Keratinocyte (primary cell): ENCODE measurements around the gene PGAM2. TPM values are rescaled to one million over a fixed set of nuclear protein-coding genes. Genes with fewer than 3 reads are reported as not detected.

Experiments
- DNase-seq: peaks from one replicate; pipeline ENCODE4 v3.0.0-alpha.2; 2011; ENCODE audit warnings: low read depth, missing footprints, low spot score
- FAIRE-seq: peaks from 2 replicates; lab custom pipeline; 2011; peaks lifted over from hg19 to GRCh38; lab: Jason Lieb, UNC
- H2AFZ ChIP-seq: 2 replicates; pipeline ENCODE4 v1.6.0; 2012; ENCODE audit warnings: low read length, control low read depth, inconsistent platforms; ENCODE audit not compliant: control insufficient read depth
- H3K27ac ChIP-seq: 2 replicates; pipeline ENCODE4 v1.5.1; 2011; ENCODE audit warnings: low read length; ENCODE audit not compliant: control insufficient read depth, insufficient read depth
- H3K27me3 ChIP-seq: 3 replicates; pipeline ENCODE4 v1.6.0; 2011; ENCODE audit warnings: low read length; ENCODE audit not compliant: control insufficient read depth, insufficient read depth; ENCODE audit errors: extremely low read depth
- H3K36me3 ChIP-seq, 2 experiments: 2 replicates in 1 of 2; 3 replicates in 1 of 2; pipeline ENCODE4 v1.5.1; 2011; ENCODE audit warnings: low read length in 2 of 2, mild to moderate bottlenecking in 1 of 2; ENCODE audit not compliant: control insufficient read depth in 2 of 2, insufficient read depth in 2 of 2; ENCODE audit errors: extremely low read depth in 1 of 2
- H3K4me1 ChIP-seq: 3 replicates; pipeline ENCODE4 v1.5.1; 2011; ENCODE audit warnings: low read length; ENCODE audit not compliant: control insufficient read depth, insufficient read depth; ENCODE audit errors: extremely low read depth
- H3K4me2 ChIP-seq: 3 replicates; pipeline ENCODE4 v1.6.0; 2011; ENCODE audit warnings: low read depth, low read length; ENCODE audit not compliant: control insufficient read depth, insufficient read depth; ENCODE audit errors: extremely low read depth
- H3K4me3 ChIP-seq, 3 experiments: fragments of 200-600 bp in 1 of 3; sonication (generic) in 1 of 3; 2 replicates in 2 of 3; 3 replicates in 1 of 3; pipeline ENCODE4 v1.5.1; 2011 to 2016; ENCODE audit warnings: low read length in 3 of 3, mild to moderate bottlenecking in 3 of 3, control low read depth in 2 of 3, inconsistent platforms in 1 of 3, low read depth in 1 of 3, mixed read lengths in 1 of 3, mixed run types in 1 of 3, moderate library complexity in 1 of 3; ENCODE audit not compliant: control insufficient read depth in 2 of 3, insufficient read depth in 2 of 3; ENCODE audit errors: extremely low read depth in 1 of 3
- H3K79me2 ChIP-seq: 2 replicates; pipeline ENCODE4 v1.6.0; 2012; ENCODE audit warnings: low read length; ENCODE audit not compliant: control insufficient read depth, insufficient read depth
- H3K9ac ChIP-seq: 3 replicates; pipeline ENCODE4 v1.6.0; 2011; ENCODE audit warnings: low read length; ENCODE audit not compliant: control insufficient read depth, insufficient read depth; ENCODE audit errors: extremely low read depth
- H3K9me1 ChIP-seq: 3 replicates; pipeline ENCODE4 v1.6.0; 2011; ENCODE audit warnings: low read length; ENCODE audit not compliant: control insufficient read depth, insufficient read depth; ENCODE audit errors: extremely low read depth
- H3K9me3 ChIP-seq: 2 replicates; pipeline ENCODE4 v1.5.1; 2012; ENCODE audit warnings: low read depth, low read length; ENCODE audit not compliant: control insufficient read depth
- H4K20me1 ChIP-seq: 3 replicates; pipeline ENCODE4 v1.6.0; 2011; ENCODE audit warnings: low read length; ENCODE audit not compliant: control insufficient read depth, insufficient read depth; ENCODE audit errors: extremely low read depth
- EZH2 ChIP-seq: IDR thresholded peaks from one replicate; pipeline ENCODE4 v1.6.1; 2012; ENCODE audit warnings: inconsistent platforms, mild to moderate bottlenecking, low read length, moderate library complexity
- dilution Hi-C: fragments of 300-500 bp; cut with MboI; formaldehyde crosslinking; loops from one replicate; pipeline ENCODE4 v1.7.0; 2020; ENCODE audit warnings: low sequenced_read_pairs; ENCODE audit not compliant: extremely low pct_ligation_motif_present
- polyA plus RNA-seq, 5 experiments: library from polyadenylated mRNA; depleted of rRNA in 3 of 5; stranded (reverse) in 3 of 5; stranded (forward) in 1 of 5; unstranded in 1 of 5; fragments of >200 nt; gene quantifications; 1 replicate in 1 of 5; 2 replicates in 3 of 5; 3 replicates in 1 of 5; pipeline versions ENCODE4 v1.2.1 to v1.2.3, GENCODE V29; 2011 to 2012; ENCODE audit warnings: missing spikeins in 2 of 5, low read depth in 1 of 5, low replicate concordance in 1 of 5
- TF ChIP-seq, protein P1 (sequence below), 3 experiments: IDR thresholded peaks in 1 of 3; conservative IDR thresholded peaks in 1 of 3; optimal IDR thresholded peaks in 1 of 3; 2 replicates in 2 of 3; 3 replicates in 1 of 3; pipeline versions ENCODE3 to v1.5.1; 2011; ENCODE audit warnings: low read length in 3 of 3, mild to moderate bottlenecking in 3 of 3, moderate library complexity in 2 of 3, control low read depth in 1 of 3, inconsistent platforms in 1 of 3; ENCODE audit not compliant: insufficient read depth in 2 of 3; ENCODE audit errors: extremely low read depth in 1 of 3

Gene PGAM2
- polyA plus RNA-seq, 1 donor (not counting 4 experiments of a cell fraction or from before 2014, with no cell fraction given) = not detected

DNA sequence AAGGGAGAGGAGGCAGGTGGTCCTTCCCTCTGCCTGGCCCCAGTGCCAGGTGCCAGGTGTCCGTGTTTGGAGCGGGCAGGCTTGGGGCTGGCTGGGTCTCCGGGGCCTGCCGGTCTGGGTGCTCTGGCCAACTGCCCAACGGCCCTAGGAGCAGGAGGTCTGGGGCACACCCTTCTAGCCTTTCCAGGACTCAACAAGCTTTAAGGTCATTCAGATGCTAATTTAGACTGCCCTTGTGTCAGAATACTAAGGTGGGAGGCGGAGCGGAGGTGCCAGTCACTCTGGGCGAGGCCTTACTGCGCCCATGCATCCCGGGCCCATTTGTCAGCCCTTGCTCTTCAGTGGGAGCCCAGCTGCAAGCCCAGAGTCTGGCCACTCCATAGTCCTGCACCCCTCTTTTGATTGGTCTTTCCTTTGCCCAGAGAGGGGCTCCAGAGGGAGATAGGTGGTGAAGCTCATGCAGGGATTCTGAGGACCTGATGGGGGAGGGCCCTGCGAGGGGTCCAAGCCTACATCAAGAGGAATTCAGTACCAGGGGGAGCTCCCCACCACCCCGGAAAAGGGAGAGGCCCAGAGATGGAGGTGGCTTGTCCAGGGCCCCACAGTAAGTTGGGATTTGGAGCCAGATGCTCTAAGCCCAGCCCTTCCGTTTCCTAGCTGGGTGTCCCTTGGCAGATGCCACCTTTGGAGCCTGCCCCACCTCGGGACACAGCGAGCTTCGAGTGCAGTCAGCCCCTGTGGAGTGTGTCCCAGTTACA lies 1.3 kb downstream of the PGAM2 start:
- peaks cover 27 to 31% of the 10 kb centered on the region in 2 experiments for H3K36me3 ChIP-seq
- no peaks in the 10 kb centered on the region for H3K9me1 ChIP-seq
- FAIRE-seq = no peak
- H3K4me1 ChIP-seq = no peaks in the 10 kb centered on the region
- H3K27me3 ChIP-seq = no peaks in the 10 kb centered on the region
- dilution Hi-C loops = no loop called here
- no peak for TF ChIP-seq EZH2
- TF ChIP-seq, protein P1, sequence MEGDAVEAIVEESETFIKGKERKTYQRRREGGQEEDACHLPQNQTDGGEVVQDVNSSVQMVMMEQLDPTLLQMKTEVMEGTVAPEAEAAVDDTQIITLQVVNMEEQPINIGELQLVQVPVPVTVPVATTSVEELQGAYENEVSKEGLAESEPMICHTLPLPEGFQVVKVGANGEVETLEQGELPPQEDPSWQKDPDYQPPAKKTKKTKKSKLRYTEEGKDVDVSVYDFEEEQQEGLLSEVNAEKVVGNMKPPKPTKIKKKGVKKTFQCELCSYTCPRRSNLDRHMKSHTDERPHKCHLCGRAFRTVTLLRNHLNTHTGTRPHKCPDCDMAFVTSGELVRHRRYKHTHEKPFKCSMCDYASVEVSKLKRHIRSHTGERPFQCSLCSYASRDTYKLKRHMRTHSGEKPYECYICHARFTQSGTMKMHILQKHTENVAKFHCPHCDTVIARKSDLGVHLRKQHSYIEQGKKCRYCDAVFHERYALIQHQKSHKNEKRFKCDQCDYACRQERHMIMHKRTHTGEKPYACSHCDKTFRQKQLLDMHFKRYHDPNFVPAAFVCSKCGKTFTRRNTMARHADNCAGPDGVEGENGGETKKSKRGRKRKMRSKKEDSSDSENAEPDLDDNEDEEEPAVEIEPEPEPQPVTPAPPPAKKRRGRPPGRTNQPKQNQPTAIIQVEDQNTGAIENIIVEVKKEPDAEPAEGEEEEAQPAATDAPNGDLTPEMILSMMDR (optimal IDR thresholded peaks at IDR 0.05 in 1 of 3, IDR thresholded peaks at IDR 0.05 in 1 of 3, conservative IDR thresholded peaks at IDR 0.05 in 1 of 3; ENCODE audit: extremely low read depth in 1 of 3, insufficient read depth in 2 of 3, low read length in 3 of 3) = no peak
- DNase-seq = no peak
- peaks cover 2% of the 10 kb centered on the region for H4K20me1 ChIP-seq
- no peaks in the 10 kb centered on the region for H3K9me3 ChIP-seq
- H3K4me2 ChIP-seq = no peak overlapping the region
- H3K9ac ChIP-seq = no peak overlapping the region
- H3K4me3 ChIP-seq = no peak overlapping the region
- no peaks in the 10 kb centered on the region for H3K79me2 ChIP-seq
- H3K27ac ChIP-seq = no peak overlapping the region
- no peak overlapping the region for H2AFZ ChIP-seq

DNA sequence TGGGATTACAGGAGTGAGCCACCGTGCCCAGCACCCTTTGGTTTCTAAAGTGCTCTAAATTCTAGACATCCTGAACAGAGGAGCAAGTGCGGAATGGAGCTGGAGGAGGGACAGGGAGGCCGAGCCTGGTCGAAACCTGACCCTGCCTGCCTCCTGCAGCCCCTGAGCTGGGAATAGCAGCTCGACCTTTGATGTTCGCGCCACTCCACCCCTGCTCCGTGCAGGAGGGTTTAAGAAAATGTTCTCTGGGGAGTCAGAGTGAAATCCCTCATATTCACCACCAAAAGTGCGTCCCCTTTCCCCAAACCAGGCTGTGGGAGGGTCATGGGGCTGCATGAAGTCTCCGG lies 1.8 kb downstream of the PGAM2 start:
- no peaks in the 10 kb centered on the region for H3K27me3 ChIP-seq
- DNase-seq = no peak
- TF ChIP-seq, protein P1 (optimal IDR thresholded peaks at IDR 0.05 in 1 of 3, IDR thresholded peaks at IDR 0.05 in 1 of 3, conservative IDR thresholded peaks at IDR 0.05 in 1 of 3; ENCODE audit: extremely low read depth in 1 of 3, insufficient read depth in 2 of 3, low read length in 3 of 3) = no peak
- TF ChIP-seq EZH2 = no peak
- no peak overlapping the region for H3K4me2 ChIP-seq
- H3K9me1 ChIP-seq = no peaks in the 10 kb centered on the region
- no peak overlapping the region for H3K27ac ChIP-seq
- FAIRE-seq = no peak
- H3K4me3 ChIP-seq = no peak overlapping the region
- H3K9me3 ChIP-seq = no peaks in the 10 kb centered on the region
- no peak overlapping the region for H3K9ac ChIP-seq
- dilution Hi-C loops = no loop called here
- H3K36me3 ChIP-seq = peaks cover 32 to 36% of the 10 kb centered on the region in 2 experiments
- H3K4me1 ChIP-seq = no peaks in the 10 kb centered on the region
- peaks cover 2% of the 10 kb centered on the region for H4K20me1 ChIP-seq
- no peaks in the 10 kb centered on the region for H3K79me2 ChIP-seq
- no peak overlapping the region for H2AFZ ChIP-seq
